CD4-positive, alpha-beta T cell treated with Interleukin-4 for 1 hour (primary cell): ENCODE data around the gene IQCM.
"Not testable (repeated sequence)": the region's sequence is repeated elsewhere in the genome, so short reads cannot be mapped to it uniquely, and the experiment has no call there.

ENCODE experiments used
- DNase-seq, 2 donors: peaks; one replicate each; pipeline ENCODE4 v3.0.0-alpha.2; 2020 to 2022

IQCM gene

DNA sequence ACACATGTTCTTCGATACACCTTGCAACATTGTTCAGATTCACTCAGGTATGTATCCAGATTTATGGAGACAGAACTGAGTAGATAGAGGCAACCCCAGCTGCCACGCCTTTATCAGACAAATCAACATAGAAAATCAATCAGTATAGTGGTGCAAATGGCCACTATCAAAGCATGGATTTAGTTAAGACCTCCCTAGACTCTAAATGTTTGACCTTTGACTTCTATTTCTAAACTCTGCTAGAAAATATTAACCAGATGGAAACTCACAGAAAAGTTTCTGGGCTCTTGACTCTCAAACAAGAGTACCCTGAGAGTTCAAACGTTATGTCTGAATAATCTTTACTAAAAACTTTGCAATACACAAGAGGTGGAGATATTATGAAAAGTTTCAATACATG, 411.5 kb downstream of the IQCM start:
- no peak for DNase-seq

DNA sequence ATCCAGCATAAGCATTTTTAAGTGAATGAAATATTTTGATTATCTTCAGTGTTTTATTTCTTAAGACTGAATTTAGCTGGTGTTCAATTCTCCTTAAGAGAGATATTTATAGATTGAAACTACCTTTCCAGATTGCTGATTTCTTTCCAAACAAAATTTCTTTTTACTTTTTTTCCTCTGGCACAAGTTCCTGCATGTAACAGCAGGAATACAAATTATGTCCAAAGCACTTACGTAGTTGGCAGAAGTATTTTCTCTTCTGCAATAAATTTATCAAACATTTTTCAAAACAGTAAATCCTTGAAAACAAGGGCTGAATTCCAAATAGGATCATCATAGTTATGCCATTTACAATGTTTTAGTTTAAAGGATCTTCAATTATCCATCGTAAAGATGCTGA, 412.6 kb downstream of the IQCM start:
- no peak for DNase-seq

- DNase-seq, result no peak
These were observed 416.6 kb downstream of the IQCM start for GRCh38 chr4:149398993-149399392.

DNA sequence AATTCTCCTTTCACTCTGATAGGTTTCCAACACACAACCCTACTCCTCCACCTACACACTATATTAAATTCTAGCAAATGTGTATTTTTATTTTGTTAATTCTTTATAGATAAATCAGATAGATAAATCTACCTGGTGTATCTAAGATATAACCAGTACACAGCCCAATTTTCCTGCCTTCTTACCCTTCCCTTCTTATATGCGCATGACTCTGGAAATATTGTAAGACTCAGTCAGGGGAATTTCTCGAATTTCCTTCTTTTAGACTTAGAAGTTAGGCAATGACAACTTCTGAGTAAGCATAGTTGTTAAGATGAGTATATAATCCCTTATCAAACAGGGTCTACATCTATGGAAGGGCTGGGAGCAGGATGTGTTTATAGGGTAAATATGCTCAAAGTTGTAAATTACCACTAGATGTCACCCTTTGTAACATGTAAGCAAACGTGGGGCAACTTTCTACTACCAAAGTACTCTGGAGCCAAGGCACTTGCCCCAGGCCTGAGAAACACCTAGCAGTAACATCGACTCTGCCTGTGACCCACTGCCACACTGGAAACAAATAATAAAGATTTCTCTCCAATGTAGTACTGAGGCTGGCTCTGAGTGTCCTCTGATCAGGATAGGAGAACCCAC, 444.7 kb downstream of the IQCM start:
- no peak for DNase-seq

DNA sequence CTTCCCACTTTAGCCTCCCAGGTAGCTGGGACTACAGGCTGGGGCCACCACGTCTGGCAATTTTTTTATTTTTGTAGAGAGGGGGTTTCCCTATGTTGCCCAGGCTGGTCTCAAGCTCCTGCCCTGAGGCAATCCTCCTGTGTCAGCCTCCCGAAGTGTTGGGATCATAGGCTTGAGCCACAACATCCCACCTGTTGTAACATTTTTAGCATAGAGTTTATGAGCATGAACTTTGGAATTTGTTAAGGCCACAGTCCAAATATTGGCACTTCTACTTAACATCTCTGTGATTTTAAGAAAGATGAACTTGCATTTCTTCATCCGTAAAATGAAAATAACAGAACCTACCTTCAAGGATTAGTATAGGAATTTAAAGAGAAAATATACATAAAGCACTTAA, 445.6 kb downstream of the IQCM start:
- no peak for DNase-seq

GRCh38 chr4:149353241-149353640, 462.4 kb downstream of the IQCM start:
- DNase-seq, result no peak

DNA sequence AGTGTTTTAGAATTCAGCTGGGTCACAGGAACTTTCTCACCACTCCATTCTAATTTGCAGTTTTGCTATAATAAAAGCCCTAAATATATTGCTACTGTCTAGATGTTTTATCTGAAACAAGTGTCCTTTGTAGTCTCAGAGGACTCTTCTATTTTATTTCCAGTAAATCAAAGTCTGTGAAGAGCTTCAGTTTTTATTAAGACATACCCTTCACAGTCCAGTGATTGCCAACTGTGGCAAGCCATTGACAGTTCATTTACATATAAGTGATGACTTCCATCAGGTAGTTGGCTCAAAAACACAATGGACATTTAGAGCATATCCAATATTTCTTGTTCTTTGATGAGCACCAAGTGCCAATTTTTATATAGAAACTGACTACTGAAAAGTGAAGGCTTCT, 466.1 kb downstream of the IQCM start:
- no peak for DNase-seq

DNA sequence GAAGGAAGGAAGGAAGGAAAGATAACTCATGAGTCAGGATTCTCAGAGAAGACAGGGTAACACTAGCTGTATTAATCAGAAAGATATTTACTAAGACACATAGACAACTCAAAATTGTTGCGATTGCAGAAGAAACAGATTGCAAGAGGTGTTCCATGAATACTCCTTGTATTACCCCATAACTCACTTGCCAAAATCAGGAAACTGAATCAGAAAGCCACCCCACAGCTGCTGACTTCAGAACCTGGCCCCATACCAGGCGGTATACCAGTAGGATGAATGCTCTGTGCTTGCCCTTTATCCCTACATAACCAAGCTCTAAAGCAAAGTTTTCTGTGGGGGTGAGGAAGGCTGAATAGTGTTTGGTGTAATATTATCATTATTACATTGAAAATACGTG, 468.5 kb downstream of the IQCM start:
- DNase-seq, result no peak

- DNase-seq, result no peak
These were observed 470.2 kb downstream of the IQCM start for GRCh38 chr4:149345424-149345823.

DNA sequence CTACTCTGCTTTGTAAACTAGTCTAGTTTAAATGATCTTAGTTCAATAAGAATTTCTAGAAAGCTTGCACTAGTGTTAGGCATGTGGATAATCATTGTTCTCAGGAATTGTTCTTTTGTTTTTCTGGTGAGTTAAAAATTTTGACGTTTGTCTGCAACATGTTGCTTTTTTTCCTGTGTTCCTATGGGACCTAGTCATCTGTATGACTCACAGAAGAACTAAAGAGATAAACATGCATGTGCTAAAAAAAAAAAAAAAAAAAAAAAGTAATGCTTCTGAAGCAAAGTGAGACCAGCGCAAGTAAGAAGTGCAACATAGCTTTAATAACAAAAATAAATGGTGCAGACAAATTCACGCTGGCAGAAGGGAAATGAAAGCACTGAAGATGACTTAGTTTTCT, 471.2 kb downstream of the IQCM start:
- DNase-seq, result no peak

GRCh38 chr4:149343614-149344013, 472.0 kb downstream of the IQCM start:
- DNase-seq, result no peak

- not testable (repeated sequence) for DNase-seq
These were observed 474.5 kb downstream of the IQCM start for GRCh38 chr4:149341117-149341516.

- no peak for DNase-seq
These were observed 487.5 kb downstream of the IQCM start for GRCh38 chr4:149328161-149328560.

- no peak for DNase-seq
These were observed 493.4 kb downstream of the IQCM start for GRCh38 chr4:149322203-149322602.

- DNase-seq, result no peak
These were observed 494.2 kb downstream of the IQCM start for GRCh38 chr4:149321438-149321837.

GRCh38 chr4:149311076-149311475, 504.6 kb downstream of the IQCM start:
- DNase-seq, result no peak

DNA sequence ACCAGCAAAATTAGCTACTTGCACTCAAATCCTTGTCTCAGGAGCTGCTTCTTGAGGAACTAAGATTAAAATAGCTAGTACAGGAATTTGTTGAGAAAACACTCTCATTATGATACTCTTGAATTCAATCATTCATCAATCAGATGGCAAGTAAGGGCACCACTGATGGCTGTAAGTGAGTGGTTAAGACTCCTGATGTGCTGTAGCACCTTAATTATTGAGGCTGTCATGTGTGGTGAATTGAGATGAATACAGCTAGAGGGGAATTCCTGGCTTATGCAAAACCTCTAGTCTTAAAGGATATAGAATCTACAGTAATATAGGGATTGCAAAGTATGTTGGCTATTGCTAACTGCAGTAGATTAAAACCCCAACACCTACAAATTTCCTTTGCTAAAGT, 509.1 kb downstream of the IQCM start:
- no peak for DNase-seq
